NCI-H2227 treated with DMSO at 0.1 percent for 48 hours (cell line): Measurements from ENCODE around the gene ATP1A2.

Experiments
- DNase-seq: peaks from one replicate; lab custom pipeline; 2025; lab: John Stamatoyannopoulos, UW

The ATP1A2 gene

DNA sequence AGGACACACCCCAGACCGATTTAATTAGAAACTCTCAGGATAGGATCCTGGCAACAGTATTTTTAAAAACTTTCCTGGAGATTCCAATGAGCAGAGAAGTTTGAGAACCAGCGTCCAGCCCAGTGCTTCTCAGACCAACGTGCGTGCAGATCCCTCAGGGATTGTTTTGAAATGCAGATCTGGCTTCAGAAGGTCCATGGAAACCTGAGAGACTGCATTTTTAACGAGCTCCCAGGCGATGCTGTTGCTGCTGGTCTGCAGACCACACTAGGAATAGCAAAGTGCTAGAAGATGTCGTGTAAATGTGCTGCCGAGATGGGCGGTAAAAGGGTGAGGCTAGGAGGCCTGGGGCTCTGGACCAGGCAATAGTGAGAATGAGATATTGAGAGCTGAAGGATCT, 56.4 kb downstream of the ATP1A2 start:
- DNase-seq = no peak

DNA sequence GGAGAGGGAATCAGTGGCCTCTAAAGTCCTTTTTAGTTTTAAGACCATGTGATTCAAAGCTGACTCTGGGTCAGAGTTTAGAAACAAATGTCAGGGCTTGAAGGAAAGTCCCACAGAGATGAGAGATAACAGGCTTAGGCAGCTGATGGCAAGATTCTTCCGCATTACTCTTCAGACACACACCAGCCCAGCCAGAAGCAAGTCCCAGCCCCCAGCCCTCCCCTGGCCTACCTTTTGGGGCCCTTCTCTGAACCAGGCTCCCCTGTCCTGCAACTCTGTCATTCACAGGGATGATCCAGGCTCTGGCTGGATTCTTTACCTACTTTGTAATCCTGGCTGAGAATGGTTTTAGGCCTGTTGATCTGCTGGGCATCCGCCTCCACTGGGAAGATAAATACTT, 61.7 kb downstream of the ATP1A2 start:
- no peak for DNase-seq

DNA sequence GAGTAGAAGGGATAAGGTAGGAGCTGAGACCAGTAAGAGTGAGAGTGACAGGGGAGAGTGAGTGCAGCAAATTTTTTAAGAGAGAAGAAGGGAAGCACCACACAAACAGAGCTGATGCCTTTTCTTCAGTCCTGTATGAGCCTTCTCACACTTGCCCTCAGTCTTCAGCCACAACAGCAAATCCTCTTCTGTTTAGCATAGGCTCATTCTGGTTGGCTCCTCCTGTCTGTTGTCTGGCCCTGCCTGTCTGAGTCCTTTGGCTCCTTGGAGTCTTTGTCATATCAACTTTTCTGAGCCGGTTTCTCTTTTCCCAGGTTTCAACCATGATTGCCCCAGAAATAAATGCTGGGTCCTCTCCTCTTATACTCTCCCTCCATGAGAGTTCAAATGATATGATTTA, 62.1 kb downstream of the ATP1A2 start:
- no peak for DNase-seq

DNA sequence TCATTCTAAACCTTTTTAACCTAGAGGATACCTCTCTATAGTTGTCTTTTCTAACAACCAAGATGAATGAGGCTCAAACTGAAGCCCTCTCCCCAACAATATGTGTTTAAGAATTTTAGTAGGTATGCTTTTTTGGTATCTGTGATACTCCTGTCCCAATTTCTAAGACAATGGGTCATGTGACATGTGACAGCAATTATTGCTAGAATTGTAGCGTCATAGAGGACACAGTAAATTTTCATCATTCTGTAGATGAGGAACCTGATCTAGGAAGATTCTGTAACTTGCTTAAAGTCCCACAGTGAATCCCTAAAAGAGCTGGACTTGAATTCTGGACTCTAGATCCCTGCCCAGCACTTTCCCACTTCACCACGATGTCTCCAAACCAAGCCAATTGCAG, 63.2 kb downstream of the ATP1A2 start:
- no peak for DNase-seq

DNA sequence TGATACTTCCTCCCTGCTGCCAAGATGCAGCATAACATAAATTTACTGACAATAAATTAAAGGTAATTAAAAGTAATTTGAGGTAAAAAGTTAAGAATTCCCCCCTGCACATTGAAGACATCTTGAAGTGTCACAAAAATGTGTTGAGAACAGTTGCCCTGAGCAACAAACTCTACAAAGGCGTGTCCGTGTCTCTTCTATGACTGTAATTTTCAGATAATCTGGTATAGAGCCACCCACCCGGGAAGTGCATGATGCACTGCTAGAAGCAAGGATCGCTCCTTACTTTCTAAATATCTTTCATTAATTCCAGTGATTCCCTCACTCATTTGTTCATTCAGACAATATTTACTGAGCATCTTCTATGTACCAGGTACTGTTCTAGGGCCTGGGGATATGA, 63.8 kb downstream of the ATP1A2 start:
- DNase-seq = no peak

DNA sequence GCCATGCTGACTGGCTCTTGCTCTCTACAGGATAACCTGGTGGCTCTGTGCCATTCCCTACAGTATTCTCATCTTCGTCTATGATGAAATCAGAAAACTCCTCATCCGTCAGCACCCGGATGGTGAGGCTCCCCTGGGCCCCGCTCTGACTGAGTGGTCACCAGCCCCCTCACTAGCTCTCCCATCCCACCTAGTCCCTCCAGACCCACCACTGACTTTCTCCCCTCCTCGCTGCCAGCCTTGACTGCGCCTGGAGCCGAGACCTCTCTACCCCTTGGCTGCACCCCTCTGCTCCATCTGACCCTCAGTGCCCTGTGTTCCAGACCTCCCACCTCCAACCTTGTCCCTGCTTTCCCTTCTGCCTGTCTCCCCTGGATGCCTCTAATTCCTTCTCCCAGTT, 70.7 kb downstream of the ATP1A2 start:
- DNase-seq = no peak

DNA sequence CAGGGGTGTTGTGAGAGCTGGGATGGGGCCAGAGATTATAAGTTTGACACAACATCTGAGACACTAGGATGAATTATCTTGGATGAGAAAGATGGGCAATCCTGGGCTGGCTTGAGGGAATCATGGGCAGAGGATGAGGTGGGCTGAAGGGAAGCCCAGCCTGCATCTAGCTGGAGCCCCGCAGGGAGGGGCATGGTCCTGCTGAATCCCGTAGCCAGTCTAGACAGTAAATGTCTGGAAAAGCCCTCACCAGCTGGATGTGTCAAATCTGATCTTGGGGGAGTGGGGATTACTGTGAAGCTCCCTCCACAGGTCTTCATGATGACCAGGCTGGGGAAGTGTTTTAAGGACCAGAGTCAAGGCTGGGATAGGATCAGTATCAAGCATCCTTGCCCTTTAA, 71.2 kb downstream of the ATP1A2 start:
- no peak for DNase-seq

DNA sequence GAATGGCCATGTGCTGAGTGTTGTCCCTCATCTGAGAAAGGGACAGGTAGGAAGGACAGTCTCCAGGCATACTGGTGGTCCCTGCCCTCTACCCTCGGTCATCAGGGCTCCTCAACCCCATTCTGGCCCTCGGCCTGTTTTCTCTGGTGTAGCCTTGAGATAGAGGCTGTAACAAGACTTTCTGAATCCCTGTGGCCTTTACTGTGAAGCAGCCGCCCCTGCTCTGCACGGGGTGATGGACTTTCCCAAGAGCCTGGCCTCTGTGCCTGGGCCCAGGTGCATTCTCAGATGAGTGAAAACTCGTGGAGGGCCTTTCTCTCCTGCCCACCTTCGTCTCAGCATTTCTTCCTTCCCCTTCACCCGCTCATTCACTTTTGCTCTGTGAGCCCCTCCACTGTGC, 71.8 kb downstream of the ATP1A2 start:
- DNase-seq = no peak

DNA sequence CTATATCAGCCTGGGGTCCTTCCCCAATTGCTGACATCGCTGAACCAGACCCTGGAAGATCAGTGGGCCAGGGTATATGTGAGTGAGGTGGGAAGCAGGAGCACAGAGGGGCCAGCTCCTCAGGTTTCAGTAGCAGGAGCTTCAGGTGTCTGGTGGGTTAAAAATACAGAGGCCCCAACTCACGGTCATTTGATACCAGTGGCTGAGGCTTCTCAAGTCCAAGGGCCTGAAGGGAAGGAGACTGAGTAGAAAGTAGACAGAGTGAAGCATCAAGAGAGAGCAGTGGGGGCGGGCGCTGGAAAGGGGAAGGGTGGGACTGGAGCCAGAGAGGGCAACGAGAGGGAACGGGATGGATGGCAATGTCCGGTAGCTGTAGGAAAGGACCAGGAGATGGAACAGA, 72.8 kb downstream of the ATP1A2 start:
- no peak for DNase-seq

DNA sequence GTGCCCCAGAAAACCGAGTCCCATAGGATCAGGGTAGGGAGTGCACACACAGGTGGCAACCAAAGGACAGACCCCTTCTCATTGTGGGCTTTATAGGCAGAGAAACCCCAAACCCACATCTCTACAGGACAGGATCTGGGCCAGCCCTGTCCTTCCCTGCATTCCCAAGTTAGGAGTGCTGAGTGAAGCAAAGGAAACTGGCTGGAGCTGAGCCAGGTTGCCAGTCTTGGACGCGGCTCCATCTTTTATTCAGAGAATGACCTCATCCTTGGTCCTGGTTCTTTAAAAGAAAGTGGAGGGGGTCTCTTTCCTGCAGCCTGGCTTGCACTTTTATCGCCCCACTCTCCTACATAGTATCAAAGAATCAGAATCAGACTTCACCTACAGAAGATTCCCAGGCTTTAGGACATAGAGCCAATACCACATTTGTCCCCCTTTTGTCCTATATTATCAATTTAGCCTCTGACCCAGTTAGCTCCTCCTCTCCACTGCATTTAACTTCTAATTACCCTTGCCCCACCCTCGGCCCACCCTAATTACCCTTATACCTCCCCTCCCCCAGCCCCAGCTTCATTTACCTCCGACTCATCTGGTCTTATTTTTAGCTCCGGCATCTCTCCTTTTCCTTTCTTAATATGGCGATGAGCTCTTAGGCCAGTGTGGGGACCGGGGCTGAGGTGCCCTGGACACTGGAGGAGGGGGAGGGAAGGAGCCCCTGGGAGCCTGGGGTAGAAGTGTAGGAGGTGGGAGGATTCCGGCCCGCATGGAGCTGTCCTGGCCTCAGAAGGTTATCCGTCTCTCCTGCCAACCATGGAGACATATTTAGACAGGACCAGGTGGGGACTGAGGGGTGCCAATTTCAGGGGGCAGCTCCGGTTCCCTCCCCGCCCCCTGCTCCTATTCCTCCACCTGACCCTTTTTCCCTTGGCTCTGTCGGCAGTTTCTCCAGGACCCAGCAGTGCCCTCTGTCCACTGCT, 74.4 kb downstream of the ATP1A2 start, which contains the start of gene CASQ1:
TSS of gene CASQ1 (plus strand) at position 927 of the 977 bp plus-strand sequence. CDS start 177 bp downstream, outside the sequence.
- no peak for DNase-seq

DNA sequence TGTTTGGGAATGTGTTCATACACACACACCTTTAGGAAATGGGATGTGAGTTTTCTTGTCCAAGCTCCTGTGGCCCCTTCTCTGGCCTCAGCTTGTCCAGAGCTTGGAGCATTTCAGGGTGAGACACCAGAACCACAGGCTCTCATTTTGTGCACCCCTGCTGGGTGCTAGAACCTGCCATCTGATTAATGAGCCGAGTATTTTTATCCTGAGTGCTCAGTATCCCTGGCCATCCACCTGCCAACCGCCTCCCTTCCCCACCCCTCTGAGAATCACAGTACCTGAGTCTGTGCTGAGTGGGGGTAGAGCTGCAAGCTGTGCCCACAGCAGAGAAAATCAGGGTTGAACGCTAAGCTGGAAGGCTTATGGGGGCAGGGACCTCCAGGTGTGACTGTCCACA, 76.2 kb downstream of the ATP1A2 start:
- DNase-seq = no peak

DNA sequence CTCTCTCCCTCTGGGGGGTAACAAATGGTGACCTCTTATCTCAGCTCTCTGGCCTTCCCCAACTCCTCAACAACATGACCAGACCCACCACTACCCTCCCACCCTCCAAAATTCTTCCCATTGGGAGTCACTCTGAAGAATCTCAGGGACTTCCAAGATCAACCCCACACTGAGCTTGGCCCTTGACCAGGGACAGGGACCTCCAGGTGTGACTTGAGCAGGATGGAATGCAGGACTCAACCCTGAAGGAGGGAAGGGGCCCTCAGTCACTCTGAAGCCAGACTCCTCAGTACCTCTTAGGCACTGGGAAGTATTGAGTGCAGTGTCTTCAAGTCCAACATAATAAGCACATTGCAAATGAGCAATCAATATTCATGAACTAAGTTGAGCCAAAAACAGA, 76.7 kb downstream of the ATP1A2 start:
- no peak for DNase-seq
